Measurements from ENCODE around the gene CCDC171.

- TF ChIP-seq CTCF (IDR thresholded peaks at IDR 0.05) (no peak), POLR2A (IDR thresholded peaks at IDR 0.05) (no peak)
Observed at GRCh38 chr9:15824310-15824709, 271.5 kb downstream of the CCDC171 start.

All from right lobe of liver (tissue), 4 donors.